Activated T-cell treated with anti-CD3 and anti-CD28 coated beads for 48 hours (primary cell): Measurements from ENCODE around the gene HECW1.
"Not testable (repeated sequence)": the region's sequence is repeated elsewhere in the genome, so short reads cannot be mapped to it uniquely, and the experiment has no call there.

Experiments used
- DNase-seq: peaks from one replicate; pipeline ENCODE4 v3.0.0-alpha.2; 2020; ENCODE audit warnings: low read depth

Gene HECW1

GRCh38 chr7:43311052-43311451, 198.6 kb downstream of the HECW1 start:
- no peak for DNase-seq

DNA sequence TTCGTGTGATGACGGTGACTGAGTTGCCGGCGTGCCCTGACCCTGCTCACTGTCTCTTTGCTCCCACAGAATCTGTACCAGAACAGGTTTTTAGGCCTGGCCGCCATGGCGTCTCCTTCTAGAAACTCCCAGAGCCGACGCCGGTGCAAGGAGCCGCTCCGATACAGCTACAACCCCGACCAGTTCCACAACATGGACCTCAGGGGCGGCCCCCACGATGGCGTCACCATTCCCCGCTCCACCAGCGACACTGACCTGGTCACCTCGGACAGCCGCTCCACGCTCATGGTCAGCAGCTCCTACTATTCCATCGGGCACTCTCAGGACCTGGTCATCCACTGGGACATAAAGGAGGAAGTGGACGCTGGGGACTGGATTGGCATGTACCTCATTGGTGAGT, 199.2 kb downstream of the HECW1 start:
- DNase-seq, result no peak

- no peak for DNase-seq
These were observed 201.4 kb downstream of the HECW1 start for GRCh38 chr7:43313628-43314378.

GRCh38 chr7:43314379-43315158, 202.1 kb downstream of the HECW1 start:
- no peak for DNase-seq

DNA sequence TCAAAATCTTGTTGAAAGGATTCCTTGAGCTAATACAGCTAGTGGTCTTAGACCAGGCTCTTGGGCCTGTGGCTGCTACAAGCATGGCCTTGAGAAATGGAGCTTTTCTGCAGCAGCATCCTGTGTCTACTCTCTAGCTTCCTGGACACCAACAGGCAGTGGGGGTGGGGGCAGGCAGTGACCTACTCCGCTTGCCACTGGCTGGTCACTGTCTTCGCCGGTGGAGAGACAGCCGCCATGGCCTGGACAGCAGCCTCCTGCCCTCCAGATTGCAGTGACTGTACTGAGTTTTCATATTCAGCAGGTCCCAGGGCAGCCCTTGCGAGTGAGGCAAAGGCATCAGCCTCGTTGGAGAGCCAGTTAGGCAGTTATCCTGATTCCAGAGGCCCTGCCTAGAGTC, 204.6 kb downstream of the HECW1 start:
- DNase-seq, result no peak

DNA sequence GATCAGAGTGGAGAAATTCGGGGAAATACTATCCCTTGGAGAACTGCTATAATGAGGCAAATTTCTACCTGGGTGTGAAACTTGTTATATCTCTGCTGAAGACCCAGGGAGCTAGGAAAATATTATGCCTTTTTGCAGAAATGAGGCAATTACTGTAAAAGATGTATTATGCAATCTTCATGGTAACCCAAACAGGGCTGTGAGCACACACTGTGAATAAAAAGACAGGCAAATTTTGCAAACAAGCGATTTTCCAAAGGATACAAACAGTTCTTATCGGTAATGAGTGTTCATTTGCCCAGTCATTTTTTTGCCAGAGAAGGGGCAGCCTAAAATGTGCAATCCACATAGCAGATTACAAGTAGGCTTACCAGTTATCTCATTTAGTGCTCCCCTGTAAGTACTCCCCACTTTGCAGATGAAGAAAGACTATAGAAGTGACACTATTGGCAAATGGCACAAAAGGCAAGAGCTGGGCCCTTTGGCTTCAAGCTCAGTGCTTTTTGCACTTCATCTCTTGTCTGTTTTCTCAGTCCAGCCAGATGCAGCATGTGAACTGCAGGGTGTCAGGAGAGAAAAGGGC, 205.8 kb downstream of the HECW1 start:
- no peak for DNase-seq

- no peak for DNase-seq
These were observed 213.1 kb downstream of the HECW1 start for GRCh38 chr7:43325595-43325994.

GRCh38 chr7:43328336-43328735, 215.9 kb downstream of the HECW1 start:
- DNase-seq, result no peak

GRCh38 chr7:43328785-43329380, 216.4 kb downstream of the HECW1 start:
- no peak for DNase-seq

- DNase-seq, result no peak
These were observed 219.8 kb downstream of the HECW1 start for GRCh38 chr7:43332193-43332796.

- DNase-seq, result no peak
These were observed 224.7 kb downstream of the HECW1 start for GRCh38 chr7:43337191-43337590.

DNA sequence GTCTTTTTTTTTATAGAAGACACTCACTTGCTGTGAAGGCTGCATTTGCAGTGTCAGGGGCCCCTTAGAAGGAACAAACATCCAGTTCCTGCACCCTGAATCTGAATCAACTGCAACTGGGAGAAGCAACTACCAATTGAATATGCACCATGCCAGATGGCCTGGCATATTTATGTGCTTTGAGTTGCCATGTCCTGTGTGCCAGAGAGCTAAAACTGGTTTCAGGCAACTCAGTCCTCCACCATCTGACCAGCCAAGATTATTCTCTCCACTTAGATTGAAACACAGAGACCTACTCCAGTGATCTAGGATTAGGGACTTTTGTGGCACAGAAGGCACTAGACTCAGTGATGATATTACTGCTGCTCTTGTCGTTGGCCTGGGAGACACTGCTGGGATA, 225.4 kb downstream of the HECW1 start:
- DNase-seq, result no peak

GRCh38 chr7:43341132-43341531, 228.7 kb downstream of the HECW1 start:
- DNase-seq, result no peak

GRCh38 chr7:43343417-43343816, 231.0 kb downstream of the HECW1 start:
- DNase-seq, result not testable (repeated sequence)

DNA sequence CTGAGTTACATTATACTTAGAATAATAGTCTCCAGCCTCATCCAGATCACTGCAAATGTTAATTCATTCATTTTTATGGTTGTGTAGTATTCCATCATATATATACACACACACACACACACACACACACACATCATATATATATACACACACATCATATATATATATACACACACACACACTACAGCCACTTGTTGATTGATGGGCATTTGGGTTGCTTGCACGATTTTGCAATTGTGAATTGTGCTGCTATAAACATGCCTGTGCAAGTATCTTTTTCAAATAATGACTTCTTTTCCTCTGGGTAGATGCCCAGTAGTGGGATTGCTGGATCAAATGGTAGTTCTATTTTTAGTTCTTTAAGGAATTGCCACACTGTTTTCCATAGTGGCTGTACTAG, 233.2 kb downstream of the HECW1 start:
- not testable (repeated sequence) for DNase-seq

DNA sequence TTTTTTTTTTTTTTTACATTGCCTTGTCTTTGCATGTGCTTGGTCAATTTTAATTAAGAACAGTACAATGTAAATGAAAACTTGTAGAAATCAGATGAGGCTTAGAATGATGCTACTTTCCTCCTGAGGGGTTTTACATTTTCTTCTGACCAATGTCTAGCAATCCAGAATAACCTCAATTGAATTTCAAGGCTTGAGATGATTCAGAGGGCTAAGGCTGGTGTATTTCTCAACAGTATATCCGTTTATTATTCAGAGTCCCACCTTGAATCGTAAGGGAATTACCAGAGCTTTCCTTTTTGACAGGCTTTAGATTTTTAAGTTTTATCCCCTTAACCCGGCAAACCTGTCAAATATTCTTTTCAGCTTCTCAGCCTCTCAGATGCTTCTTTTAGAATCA, 239.2 kb downstream of the HECW1 start:
- DNase-seq, result no peak

GRCh38 chr7:43353902-43354301, 241.5 kb downstream of the HECW1 start:
- no peak for DNase-seq

- DNase-seq, result no peak
These were observed 250.2 kb downstream of the HECW1 start for GRCh38 chr7:43362652-43363034.

DNA sequence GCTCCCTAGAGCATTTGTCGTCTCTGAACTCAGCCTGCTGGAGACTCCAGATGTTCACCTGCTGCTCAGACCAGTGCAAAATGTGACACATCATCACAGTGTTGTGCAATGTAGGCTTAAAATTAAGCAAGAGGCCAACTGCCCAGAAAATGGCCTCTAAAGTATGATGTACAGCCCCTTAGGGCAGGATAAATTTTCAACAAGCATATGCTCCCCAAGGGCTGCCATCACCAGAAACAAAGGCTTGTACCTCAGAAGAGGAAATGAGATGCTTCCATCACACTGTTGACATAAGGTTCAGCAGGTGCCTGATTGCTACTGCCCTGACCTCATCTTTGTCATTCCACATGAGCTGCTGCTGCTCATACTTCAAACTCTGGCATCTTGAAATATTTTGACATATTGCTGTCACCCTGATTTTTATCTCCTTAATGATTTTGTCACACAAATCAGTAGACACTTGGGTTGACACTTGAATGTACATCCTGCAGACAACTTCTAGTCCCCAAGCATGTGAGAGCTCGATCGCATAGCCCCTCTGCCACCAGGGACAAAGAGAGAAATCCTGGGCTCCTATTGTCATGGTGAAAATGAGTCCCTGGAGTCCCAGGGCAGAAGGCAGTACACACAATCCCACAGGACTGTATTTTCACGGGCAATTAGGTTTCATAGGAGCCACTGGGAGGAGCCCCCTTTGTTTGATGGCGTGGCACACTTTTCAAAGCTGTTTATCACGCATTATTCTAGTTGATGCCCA, 250.8 kb downstream of the HECW1 start:
- no peak for DNase-seq

GRCh38 chr7:43364391-43364790, 251.9 kb downstream of the HECW1 start:
- no peak for DNase-seq

GRCh38 chr7:43372676-43373355, 260.4 kb downstream of the HECW1 start:
- DNase-seq, result no peak
